Activated T-cell treated with anti-CD3 and anti-CD28 coated beads, Interleukin-2, amount 50 U/mL, for 4 hours (primary cell): Measurements from ENCODE around the gene CHD6. TPM values are rescaled to one million over a fixed set of nuclear protein-coding genes. Genes with fewer than 3 reads are reported as not detected.

Source experiments
- ATAC-seq, 2 donors: fragments of 200-7000 bp; cut with Tn5 transposase; one replicate each; pipeline ENCODE4 v1.10.0; 2021
- DNase-seq: peaks from one replicate; pipeline ENCODE4 v3.0.0-alpha.2; 2020
- H3K27me3 Mint-ChIP-seq: one replicate; pipeline ENCODE4 v1.8.0; 2021; ENCODE audit warnings: low read depth, mixed read lengths
- H3K36me3 Mint-ChIP-seq: one replicate; pipeline ENCODE4 v1.8.0; 2022; ENCODE audit warnings: mixed read lengths; ENCODE audit not compliant: insufficient read depth
- H3K4me1 Mint-ChIP-seq: one replicate; pipeline ENCODE4 v1.8.0; 2021; ENCODE audit warnings: low read depth, mixed read lengths
- H3K4me3 Mint-ChIP-seq: one replicate; pipeline ENCODE4 v1.8.0; 2021; ENCODE audit warnings: mild to moderate bottlenecking, moderate library complexity, mixed read lengths
- H3K9me3 Mint-ChIP-seq: one replicate; pipeline ENCODE4 v1.8.0; 2021; ENCODE audit warnings: mixed read lengths
- total RNA-seq, 3 donors: library from RNA; stranded (reverse); gene quantifications; one replicate each; pipeline ENCODE4 v1.2.1, GENCODE V29; 2021

CHD6 gene
- total RNA-seq, 3 donors from 2014 or later = 13.7 to 15.8 (median 15.5) TPM

DNA sequence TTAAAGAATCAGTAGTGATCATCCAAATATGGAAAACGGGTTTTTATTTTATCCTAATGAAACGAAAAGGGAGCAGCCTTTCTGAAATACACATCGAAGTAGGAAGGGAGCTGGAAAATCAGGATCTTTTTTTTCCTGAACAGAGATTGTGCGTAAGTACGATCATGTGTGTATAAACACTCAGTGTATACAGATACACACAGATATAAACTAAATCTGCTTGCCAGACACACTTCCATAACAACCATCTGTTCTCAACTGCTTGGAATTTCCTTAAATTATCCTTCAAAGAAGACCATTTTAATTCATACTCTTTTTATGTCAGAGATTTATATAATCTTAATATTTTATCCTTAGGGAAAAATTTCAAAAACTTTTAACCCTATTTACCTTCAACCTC is 110.7 kb downstream of the CHD6 start:
- H3K27me3 Mint-ChIP-seq = no peaks in the 10 kb centered on the region
- H3K9me3 Mint-ChIP-seq = peaks cover 8% of the 10 kb centered on the region
- H3K4me1 Mint-ChIP-seq = peaks cover 7% of the 10 kb centered on the region
- peaks cover 44% of the 10 kb centered on the region for H3K36me3 Mint-ChIP-seq
- no peak overlapping the region for H3K4me3 Mint-ChIP-seq
- no peak for DNase-seq
- no peak for ATAC-seq

GRCh38 chr20:41506192-41506915 is 111.8 kb downstream of the CHD6 start:
- peaks cover 34% of the 10 kb centered on the region for H3K36me3 Mint-ChIP-seq

DNA sequence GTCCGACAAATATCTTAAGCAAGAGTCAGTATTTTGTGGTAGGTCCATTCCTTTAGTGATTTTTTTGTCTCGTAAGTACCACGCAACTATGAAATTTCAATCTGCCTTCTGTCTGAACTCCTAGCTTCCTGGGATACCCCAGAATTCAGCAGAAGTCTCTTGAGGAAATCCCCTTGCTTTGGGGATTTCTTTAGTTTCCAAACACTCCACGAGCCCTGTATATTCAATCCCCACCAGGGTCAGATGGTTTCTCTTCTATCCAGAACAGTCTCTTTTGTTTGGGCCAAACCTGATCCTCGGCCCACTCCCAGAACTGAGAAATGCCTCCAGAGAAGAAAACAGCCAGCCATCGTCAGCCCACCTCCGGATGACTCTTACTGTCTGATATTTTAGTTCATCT is 113.0 kb downstream of the CHD6 start:
- Mint-ChIP-seq H3K9me3 (peaks cover 8% of the 10 kb centered on the region), H3K4me1 (peaks cover 7% of the 10 kb centered on the region)

More at GRCh38 chr20:41506192-41506915, 111.8 kb downstream of the CHD6 start:
- ATAC-seq (no peak), DNase-seq (no peak)
- peaks cover 7% of the 10 kb centered on the region for H3K4me1 Mint-ChIP-seq
- peaks cover 8% of the 10 kb centered on the region for H3K9me3 Mint-ChIP-seq
- H3K27me3 Mint-ChIP-seq = no peaks in the 10 kb centered on the region
- H3K4me3 Mint-ChIP-seq = no peak overlapping the region

GRCh38 chr20:41501376-41501775 is 116.8 kb downstream of the CHD6 start:
- H3K9me3 Mint-ChIP-seq = peaks cover 8% of the 10 kb centered on the region
- ATAC-seq (no peak), DNase-seq (no peak)
- H3K36me3 Mint-ChIP-seq = peaks cover 36% of the 10 kb centered on the region
- H3K4me1 Mint-ChIP-seq = peaks cover 4% of the 10 kb centered on the region
- H3K4me3 Mint-ChIP-seq = no peak overlapping the region
- no peaks in the 10 kb centered on the region for H3K27me3 Mint-ChIP-seq

More for the DNA sequence above, 113.0 kb downstream of the CHD6 start:
- H3K36me3 Mint-ChIP-seq = peaks cover 30% of the 10 kb centered on the region
- H3K27me3 Mint-ChIP-seq = no peaks in the 10 kb centered on the region
- no peak for ATAC-seq
- H3K4me3 Mint-ChIP-seq = no peak overlapping the region
- no peak for DNase-seq

- peaks cover 2% of the 10 kb centered on the region for H3K4me1 Mint-ChIP-seq
- H3K36me3 Mint-ChIP-seq = peaks cover 28% of the 10 kb centered on the region
- no peak overlapping the region for H3K4me3 Mint-ChIP-seq
- no peaks in the 10 kb centered on the region for H3K27me3 Mint-ChIP-seq
- no peaks in the 10 kb centered on the region for H3K9me3 Mint-ChIP-seq
- no peak for DNase-seq
- no peak for ATAC-seq
These were observed 118.0 kb downstream of the CHD6 start for GRCh38 chr20:41499961-41500725.

GRCh38 chr20:41499064-41499463 is 119.1 kb downstream of the CHD6 start:
- peaks cover 25% of the 10 kb centered on the region for H3K36me3 Mint-ChIP-seq

DNA sequence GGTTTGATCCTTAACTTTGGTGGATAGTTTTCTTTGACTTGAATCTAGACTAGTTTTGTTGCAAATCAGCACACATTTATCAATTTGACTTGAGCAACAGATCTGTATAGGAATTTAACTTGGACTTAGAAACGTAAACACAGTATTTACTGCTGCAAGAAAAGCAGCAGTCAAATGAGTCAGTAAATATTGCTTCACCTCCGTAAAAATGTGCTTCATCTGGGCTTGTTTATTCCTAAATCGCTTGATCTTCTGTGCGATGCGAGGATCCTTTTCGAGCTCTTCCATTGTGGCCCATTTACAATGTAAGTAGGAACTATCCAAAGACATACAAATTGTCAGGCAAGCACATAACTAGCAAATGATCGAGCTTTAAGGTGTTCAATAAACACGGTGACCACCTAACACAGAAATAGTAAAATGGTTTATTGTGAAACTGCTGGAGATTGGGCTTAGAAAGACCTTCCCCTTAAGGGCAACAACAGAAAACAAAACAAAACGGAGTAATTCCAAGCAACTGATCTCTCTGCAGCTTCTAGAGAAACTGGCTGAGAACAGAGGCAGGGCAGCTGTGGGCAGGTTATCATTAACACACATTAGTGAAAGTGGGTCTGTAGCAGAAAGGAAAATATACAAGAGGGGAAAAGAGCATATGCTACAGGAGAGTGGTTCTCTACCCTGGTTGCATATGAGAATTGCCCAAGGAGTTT is 120.8 kb downstream of the CHD6 start:
- H3K27me3 Mint-ChIP-seq = no peaks in the 10 kb centered on the region
- ATAC-seq = no peak
- no peak for DNase-seq
- H3K36me3 Mint-ChIP-seq = peaks cover 29% of the 10 kb centered on the region
- H3K9me3 Mint-ChIP-seq = no peaks in the 10 kb centered on the region
- no peak overlapping the region for H3K4me3 Mint-ChIP-seq
- H3K4me1 Mint-ChIP-seq = no peaks in the 10 kb centered on the region

More at GRCh38 chr20:41499064-41499463, 119.1 kb downstream of the CHD6 start:
- ATAC-seq = no peak
- no peak for DNase-seq
- Mint-ChIP-seq H3K27me3 (no peaks in the 10 kb centered on the region), H3K4me3 (no peak overlapping the region), H3K4me1 (peaks cover 1% of the 10 kb centered on the region), H3K9me3 (no peaks in the 10 kb centered on the region)

GRCh38 chr20:41494451-41494850 is 123.7 kb downstream of the CHD6 start:
- no peaks in the 10 kb centered on the region for H3K27me3 Mint-ChIP-seq
- no peak overlapping the region for H3K4me3 Mint-ChIP-seq
- peaks cover 44% of the 10 kb centered on the region for H3K36me3 Mint-ChIP-seq
- ATAC-seq (no peak), DNase-seq (no peak)
- H3K4me1 Mint-ChIP-seq = no peaks in the 10 kb centered on the region
- no peaks in the 10 kb centered on the region for H3K9me3 Mint-ChIP-seq

- DNase-seq = no peak
- H3K9me3 Mint-ChIP-seq = peaks cover 3% of the 10 kb centered on the region
- no peak for ATAC-seq
- H3K4me3 Mint-ChIP-seq = no peak overlapping the region
- peaks cover 43% of the 10 kb centered on the region for H3K36me3 Mint-ChIP-seq
- peaks cover 19% of the 10 kb centered on the region for H3K4me1 Mint-ChIP-seq
- H3K27me3 Mint-ChIP-seq = no peaks in the 10 kb centered on the region
These were observed 134.6 kb downstream of the CHD6 start for GRCh38 chr20:41483553-41483930.

DNA sequence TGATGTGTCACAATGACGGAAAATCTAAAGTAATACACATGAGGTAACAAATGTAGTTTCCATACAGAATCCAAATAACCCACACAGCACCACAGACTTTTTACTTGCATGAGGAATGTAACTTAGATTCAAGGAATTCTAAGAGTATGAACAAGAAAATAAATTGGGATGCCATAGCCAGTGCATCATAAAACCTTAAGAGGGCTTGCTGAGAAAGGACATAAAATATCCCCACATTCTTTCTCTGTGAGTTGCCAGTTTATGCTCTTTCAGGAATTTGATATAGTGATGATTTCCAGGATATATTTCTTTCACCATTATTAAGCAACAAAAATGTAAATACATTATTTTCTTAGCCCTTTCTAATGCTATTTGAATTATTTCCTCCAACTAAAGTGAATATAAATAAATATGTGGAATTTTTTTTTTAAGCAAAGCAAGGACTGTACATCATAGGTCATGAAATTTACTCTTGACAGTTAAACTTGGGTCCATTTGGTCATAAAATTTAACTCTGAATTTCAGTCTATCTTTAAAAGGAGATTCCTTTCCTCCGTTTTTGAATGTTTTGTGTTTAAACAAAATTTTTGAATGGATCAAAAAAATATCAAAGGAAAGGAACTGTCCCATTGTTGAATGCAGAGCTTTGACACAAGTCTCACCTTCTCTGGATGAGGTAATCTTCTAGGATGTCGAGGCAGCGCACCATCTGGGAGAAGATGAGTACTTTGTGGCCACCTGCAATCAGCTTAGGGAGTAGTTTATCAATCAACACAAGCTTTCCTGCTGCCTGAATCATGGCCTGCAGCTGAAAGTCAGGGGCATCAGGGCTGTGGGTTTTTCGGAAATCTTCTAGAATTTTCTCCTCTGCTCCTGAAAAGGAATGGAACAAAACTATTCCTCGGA is 135.3 kb downstream of the CHD6 start:
- ATAC-seq (no peak), DNase-seq (no peak)
- Mint-ChIP-seq H3K36me3 (peaks cover 37% of the 10 kb centered on the region), H3K4me1 (peaks cover 19% of the 10 kb centered on the region), H3K4me3 (no peak overlapping the region), H3K27me3 (no peaks in the 10 kb centered on the region), H3K9me3 (peaks cover 3% of the 10 kb centered on the region)

GRCh38 chr20:41480054-41480770 is 138.0 kb downstream of the CHD6 start:
- no peak for ATAC-seq
- no peak for DNase-seq
- H3K4me3 Mint-ChIP-seq = no peak overlapping the region

GRCh38 chr20:41479113-41479512 is 139.1 kb downstream of the CHD6 start:
- H3K4me1 Mint-ChIP-seq = peaks cover 19% of the 10 kb centered on the region
- ATAC-seq = no peak
- no peak overlapping the region for H3K4me3 Mint-ChIP-seq
- H3K9me3 Mint-ChIP-seq = peaks cover 3% of the 10 kb centered on the region
- peaks cover 30% of the 10 kb centered on the region for H3K36me3 Mint-ChIP-seq
- no peaks in the 10 kb centered on the region for H3K27me3 Mint-ChIP-seq
- no peak for DNase-seq

More at GRCh38 chr20:41480054-41480770, 138.0 kb downstream of the CHD6 start:
- Mint-ChIP-seq H3K9me3 (peaks cover 3% of the 10 kb centered on the region), H3K4me1 (peaks cover 19% of the 10 kb centered on the region), H3K36me3 (peaks cover 37% of the 10 kb centered on the region), H3K27me3 (no peaks in the 10 kb centered on the region)

DNA sequence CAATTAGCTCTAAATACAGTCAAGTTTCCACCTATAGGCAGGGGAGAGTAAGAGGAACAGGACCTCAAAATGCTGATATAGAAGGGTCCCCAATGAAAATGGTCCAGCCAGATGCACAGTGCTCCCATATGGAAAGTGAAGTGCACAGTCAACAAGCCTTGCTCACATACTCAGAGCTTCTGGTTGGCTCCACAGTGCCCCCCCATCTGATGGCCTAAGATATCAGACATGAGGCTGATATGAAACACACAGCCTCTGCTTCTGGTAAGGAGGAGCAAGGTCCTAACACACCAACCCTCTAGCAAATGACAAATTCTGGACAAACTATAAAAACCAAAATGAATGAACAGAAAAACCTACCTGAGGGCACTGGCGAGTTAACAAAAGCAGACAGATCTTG is 140.2 kb downstream of the CHD6 start:
- Mint-ChIP-seq H3K4me3 (no peak overlapping the region), H3K9me3 (peaks cover 3% of the 10 kb centered on the region), H3K4me1 (peaks cover 19% of the 10 kb centered on the region), H3K36me3 (peaks cover 33% of the 10 kb centered on the region), H3K27me3 (no peaks in the 10 kb centered on the region)
- ATAC-seq (no peak), DNase-seq (no peak)
